Cerebellar nuclear complex (tissue), 1 donor: ENCODE data around the gene ITSN2.
"Not testable (repeated sequence)": the region's sequence is repeated elsewhere in the genome, so short reads cannot be mapped to it uniquely, and the experiment has no call there.

Experiments used
- DNase-seq, 2 experiments: peaks; one replicate each; lab custom pipeline; 2025; lab: John Stamatoyannopoulos, UW

ITSN2 gene

GRCh38 chr2:24211408-24211807 lies 148.9 kb downstream of the ITSN2 start:
- DNase-seq: no peak

- no peak for DNase-seq
These were observed 149.6 kb downstream of the ITSN2 start for GRCh38 chr2:24210723-24211122.

DNA sequence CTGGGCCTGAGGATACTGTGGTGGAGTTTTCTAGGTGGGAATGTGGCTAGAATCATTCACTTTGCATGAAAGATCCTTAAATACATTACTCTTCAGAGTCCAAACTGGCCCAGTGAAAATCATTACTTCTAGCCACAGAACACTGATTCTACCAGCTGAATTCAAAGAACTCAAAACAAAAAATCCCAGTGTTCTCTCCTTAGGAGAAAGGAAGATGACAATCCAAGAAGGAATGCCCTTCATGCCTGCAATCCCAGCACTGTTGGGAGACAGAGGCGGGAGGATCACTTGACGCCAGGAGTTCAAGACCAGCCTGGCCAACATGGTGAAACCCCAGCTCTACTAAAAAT lies 150.3 kb downstream of the ITSN2 start:
- no peak for DNase-seq

GRCh38 chr2:24209389-24210105 lies 150.8 kb downstream of the ITSN2 start:
- no peak for DNase-seq

DNA sequence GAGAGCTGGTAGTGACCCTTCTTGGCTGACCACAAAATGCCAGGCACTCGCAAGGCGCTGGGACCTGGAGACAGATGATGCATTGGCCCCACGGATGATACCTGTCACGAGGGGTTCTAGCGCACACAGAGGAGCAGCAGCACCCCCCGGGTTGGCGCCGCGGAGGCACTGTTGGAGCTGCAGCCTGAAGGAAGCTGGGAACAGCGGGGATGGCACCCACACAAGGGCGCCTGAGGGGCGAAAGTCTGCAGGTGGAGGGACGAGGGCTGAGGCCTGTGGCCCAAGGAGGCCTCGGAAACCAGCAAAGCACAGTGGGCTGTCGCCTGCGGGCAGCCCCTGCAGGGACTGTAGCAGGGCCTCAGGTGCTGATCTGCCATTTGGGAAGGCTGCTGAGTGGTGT lies 151.8 kb downstream of the ITSN2 start:
- no peak for DNase-seq

DNA sequence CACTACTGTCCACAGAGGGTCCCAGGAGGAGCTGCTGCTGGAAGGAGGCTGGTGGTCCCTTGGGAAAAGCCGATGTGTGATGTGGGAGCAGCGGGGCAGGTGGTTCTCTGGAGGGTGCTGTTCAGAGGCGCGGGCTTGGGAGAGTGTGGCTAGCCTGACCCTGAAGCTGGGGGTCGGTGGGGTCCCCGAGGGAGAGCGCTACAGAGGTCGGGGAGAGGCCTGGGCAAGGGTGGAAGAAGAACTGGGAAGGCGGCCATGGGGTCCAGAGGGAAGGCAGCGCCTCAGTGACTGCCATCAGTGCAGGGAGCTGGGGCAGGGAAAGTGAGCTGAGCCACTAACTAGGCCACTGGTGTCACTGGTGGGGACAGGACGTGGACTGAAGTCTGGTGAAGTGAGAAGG lies 153.0 kb downstream of the ITSN2 start:
- no peak for DNase-seq

DNA sequence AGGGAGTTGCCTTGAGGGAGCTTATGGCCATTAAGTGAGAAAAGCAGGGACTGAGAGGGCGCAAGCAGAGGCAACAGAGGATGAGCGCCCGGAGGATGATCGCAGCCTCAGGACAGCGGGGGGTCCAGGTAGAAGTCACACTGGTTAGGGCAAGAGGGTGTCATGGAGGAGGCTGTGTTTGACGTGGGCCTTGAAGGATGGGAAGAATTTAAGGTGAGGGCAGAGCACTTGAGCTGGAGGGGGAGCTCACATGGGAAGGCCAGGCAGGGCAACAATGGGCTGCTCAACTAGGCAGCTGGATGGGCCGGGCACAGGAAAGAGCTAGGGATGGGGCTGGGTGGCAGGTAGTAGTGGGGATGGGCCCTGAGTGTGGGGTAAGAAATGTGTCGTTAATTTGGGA lies 153.6 kb downstream of the ITSN2 start:
- DNase-seq: no peak

DNA sequence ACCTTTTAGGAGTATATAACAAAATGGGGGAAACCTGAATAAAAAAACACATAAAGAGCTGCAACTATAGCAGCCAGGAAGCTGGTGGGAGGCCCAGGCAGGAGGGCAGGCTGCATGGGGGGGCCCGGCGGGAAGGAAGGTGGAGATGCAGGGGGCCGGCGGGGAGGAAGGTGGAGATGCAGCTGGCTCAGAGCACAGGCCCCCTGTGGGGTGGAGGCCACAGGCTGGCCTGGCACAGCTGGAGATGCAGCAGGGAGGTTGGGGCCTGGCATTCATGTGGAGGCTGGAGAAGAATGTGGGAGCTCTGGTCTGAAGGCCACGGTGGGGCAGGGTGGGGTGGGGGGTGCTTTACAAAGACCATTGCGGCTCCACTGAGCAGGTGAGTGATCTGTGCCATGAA lies 154.1 kb downstream of the ITSN2 start:
- no peak for DNase-seq

GRCh38 chr2:24205131-24205530 lies 155.2 kb downstream of the ITSN2 start:
- DNase-seq: no peak

DNA sequence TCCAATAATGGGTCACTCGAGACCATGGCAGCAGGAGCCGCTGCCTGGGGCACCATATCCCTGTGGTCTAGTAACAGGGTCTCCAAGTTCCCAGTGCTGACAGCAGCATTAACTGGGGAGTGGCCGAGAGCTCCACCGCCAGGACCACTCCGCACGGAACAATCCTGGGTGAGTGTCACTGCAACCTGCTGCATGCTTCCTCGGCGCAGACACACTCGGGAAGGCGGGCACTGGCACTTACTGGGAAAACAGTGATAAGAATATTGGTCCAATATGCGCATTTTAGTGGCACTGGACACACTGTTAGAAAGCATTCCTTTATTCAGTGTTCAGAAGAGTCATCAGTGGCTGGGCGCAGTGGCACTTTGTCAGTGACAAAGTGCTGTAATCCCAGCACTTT lies 155.8 kb downstream of the ITSN2 start:
- DNase-seq: no peak

DNA sequence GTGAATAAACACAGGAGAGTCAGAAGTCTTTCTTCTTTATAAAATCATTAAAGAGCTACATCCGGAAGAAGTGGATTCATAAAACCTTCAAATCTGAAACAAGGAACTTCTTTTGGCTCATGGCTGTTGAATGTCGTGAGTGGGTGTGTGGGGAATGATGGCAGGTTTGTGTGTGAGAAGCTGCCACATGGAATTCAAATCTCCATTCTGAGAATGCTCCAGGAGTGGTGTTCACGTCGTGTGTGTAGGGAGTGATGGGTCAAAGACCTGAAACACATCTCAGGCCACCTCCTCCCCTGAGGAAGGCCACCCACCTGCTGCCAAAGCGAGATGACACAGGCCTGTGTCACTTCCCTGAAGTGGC lies 156.6 kb downstream of the ITSN2 start:
- no peak for DNase-seq

GRCh38 chr2:24203029-24203786 lies 157.1 kb downstream of the ITSN2 start:
- no peak for DNase-seq

- no peak for DNase-seq
These were observed 159.5 kb downstream of the ITSN2 start for GRCh38 chr2:24200799-24201198.

- no peak for DNase-seq
These were observed 160.3 kb downstream of the ITSN2 start for GRCh38 chr2:24199968-24200590.

DNA sequence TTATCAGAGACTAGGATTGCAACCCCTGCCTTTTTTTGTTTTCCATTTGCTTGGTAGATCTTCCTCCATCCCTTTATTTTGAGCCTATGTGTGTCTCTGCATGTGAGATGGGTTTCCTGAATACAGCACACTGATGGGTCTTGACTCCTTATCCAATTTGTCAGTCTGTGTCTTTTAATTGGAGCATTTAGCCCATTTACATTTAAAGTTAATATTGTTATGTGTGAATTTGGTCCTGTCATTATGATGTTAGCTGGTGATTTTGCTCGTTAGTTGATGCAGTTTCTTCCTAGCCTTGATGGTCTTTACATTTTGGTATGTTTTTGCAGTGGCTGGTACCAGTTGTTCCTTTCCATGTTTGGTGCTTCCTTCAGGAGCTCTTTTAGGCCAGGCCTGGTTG lies 163.1 kb downstream of the ITSN2 start:
- DNase-seq: not testable (repeated sequence)

- DNase-seq: no peak
These were observed 168.5 kb downstream of the ITSN2 start for GRCh38 chr2:24191848-24192247.

- no peak for DNase-seq
These were observed 169.2 kb downstream of the ITSN2 start for GRCh38 chr2:24191156-24191555.

DNA sequence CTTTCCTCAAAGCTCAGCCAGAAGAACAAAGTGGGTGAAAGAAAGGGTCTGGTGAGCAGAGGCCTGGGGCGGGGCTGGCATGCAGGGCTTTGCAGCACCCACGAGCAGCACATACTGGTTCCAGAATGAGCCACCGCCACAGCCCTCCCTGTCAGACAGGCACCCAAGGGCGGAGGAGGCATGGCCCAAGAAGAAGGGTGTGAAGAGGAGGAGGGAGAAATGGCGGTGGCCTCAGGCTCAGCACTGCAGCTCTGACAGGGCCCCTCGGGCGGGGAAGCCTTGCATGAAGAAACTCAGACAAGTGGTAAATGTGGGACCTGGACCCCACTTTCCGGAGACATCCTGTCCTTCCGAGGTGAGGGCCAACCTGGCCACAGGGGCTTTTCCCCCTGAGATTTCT lies 169.8 kb downstream of the ITSN2 start:
- DNase-seq: no peak

DNA sequence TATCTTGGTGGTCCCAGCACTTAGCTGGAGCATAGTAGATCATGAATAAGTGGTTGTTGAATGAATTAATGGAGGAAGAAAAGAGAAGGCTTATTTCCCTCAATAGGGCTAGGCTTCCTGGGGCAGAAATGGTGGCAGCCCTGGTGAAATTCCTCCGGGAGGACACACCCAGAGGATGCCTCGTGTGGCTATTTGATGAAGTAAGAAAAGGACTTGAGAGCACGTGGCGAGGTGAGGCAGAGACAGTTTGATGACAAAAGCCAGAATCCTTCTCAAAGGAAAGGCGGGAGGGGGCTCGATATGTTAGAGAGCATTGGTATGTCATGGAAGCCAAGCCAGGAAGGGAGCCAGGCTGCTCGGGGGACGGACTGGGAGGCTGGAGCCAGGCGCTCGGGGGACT lies 170.8 kb downstream of the ITSN2 start:
- DNase-seq: no peak

DNA sequence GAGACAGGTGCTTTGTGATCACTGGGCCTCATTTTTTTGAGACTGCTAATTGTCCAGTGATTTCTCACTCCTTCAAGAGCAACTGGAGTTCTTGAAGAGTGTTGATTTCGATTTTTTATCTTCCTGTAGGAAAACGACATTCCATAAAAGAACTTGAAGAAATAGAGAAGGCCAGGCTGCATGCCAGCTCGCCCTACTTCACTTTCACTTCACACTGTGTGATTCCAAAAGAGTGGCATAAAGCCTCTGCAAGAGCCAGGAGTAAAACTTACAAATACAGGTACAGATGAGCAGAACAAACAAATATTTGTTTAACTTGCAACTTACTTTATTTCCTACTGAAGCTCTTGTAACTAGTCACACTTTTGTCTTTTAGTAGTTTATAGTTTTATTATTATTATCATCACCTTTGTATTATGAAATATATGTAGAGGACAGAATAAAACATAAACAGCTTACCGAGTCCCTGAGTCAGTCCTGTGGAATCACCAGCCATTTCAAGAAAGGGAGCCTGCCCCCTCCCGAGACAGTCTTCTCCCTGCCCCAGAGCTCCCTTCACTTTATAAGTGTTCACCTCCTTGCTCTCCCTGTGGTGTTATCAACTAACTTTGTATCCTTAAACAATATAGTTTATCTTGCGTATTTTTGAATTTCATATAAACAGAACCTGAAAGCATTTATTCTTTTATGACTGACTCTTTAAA lies 176.8 kb downstream of the ITSN2 start:
- DNase-seq: no peak

- DNase-seq: no peak
These were observed 177.8 kb downstream of the ITSN2 start for GRCh38 chr2:24182507-24182906.

GRCh38 chr2:24181849-24182248 lies 178.5 kb downstream of the ITSN2 start:
- no peak for DNase-seq

- DNase-seq: no peak
These were observed 180.7 kb downstream of the ITSN2 start for GRCh38 chr2:24179683-24180082.
